ENCODE results near the gene LPP.

GRCh38 chr3:188729422-188729821 lies 575.5 kb downstream of the LPP start:
- TF ChIP-seq POLR2AphosphoS5 (IDR thresholded peaks at IDR 0.05; ENCODE audit: borderline replicate concordance, low read depth, low read length) (no peak; the same call in 1 of the 2 replicates), EZH2 (IDR thresholded peaks at IDR 0.05) (no peak)

Data from SK-N-MC (cell line).